Iris pigment epithelial cell (primary cell): ENCODE data around the gene STING1.
"Not testable (repeated sequence)": the region's sequence is repeated elsewhere in the genome, so short reads cannot be mapped to it uniquely, and the experiment has no call there.

Source experiments
- DNase-seq: peaks from one replicate; pipeline ENCODE4 v3.0.0-alpha.2; 2011; ENCODE audit warnings: low read depth

Gene STING1

DNA sequence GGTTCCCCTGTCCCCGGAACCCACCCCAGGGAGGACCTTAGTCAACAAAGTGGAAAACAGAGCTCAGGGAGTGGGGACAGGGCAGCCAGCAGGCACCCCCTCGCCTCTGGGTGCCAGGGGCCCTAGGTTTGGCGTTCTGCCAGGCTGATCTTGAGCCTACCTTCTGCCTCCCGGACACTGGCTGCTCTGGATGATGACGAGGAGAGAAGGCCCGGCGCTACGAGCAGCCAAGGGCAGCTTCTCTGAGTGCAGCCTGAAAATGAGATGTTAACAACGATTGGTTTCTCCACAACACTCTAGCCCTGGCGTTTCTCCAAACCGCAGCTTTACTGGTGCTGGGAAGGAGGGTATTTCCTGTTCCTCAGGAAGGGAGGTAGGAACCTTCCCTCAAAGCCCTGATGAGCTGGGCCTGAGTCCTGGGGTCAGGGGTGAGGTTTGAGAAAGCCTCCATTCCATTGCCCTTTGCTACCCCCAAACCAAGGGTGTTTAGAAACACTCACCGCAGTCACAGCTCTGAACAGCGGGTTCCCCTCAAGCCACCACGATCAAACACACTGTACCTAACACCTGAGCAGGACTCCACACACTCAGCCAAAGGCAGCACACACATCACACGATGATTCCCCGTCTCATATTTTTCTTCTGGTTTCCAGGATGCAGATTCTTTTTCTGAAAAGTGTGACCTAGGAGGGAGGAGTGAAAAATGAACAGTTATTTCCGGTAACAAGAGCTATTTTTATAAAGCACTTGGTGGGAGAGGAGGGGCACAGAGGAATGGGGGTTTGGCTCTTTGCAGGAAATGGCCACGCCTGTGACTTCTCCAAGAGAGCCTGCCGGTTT lies at the start of gene STING1:
Gene STING1 (minus strand): TSS at position 709 of the 840 bp plus-strand sequence. CDS start 1,054 bp downstream, outside the sequence.
- peak; percentile 99 for DNase-seq

DNA sequence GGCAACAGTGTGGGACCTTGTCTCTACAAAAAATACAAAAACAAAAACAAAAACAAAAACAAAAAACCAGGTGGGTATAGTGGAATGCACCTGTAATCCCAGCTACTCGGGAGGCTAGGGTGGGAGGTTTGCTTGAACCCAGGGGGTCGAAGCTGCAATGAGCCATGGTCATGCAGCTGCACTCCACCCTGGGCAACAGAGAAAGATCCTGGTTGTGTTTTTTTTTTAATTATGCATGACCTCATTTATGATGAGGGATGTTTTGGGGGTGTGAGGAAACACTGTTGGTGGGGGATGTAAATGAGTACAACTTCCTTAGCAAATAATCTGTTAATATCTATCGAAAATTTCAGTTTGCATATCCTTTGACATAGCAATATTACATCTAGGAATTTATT lies 49.2 kb upstream of the STING1 start:
- DNase-seq, result no peak

DNA sequence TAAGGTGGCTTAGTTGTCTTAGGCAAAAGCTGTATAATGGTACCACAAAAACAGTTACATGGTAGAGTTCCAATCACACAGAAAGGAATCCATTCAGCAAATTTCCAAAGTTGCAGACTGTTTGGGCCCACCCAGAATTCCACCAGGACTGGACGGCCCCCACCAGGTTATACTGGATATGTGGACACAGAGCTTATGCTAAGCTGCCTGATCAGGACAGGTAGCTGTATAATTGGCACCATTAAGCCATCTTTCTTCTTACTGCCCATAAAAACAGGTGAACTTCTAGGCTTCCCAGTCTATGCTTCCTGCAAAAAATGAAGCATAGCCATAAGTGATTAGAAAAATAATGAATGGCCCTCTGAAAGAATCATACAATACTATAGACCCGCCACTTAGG lies 47.5 kb upstream of the STING1 start:
- not testable (repeated sequence) for DNase-seq

DNA sequence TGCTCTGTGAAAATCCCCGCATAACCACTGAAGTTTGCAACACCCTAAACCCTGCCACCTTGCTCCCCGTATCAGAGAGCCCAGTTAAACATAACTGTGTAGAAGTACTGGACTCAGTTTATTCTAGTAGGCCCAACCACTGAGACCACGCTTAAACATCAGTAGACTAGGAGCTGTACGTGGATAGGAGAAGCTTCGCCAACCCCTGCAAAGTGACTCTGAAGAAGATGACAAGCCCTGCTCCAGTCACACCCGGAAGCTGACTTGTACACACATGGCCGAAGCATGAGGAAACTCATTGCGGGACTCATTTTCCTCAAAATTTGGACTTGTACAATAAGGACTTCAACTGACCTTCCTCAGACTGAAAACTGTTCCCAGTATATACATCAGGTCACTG lies 46.1 kb upstream of the STING1 start:
- DNase-seq, result not testable (repeated sequence)

DNA sequence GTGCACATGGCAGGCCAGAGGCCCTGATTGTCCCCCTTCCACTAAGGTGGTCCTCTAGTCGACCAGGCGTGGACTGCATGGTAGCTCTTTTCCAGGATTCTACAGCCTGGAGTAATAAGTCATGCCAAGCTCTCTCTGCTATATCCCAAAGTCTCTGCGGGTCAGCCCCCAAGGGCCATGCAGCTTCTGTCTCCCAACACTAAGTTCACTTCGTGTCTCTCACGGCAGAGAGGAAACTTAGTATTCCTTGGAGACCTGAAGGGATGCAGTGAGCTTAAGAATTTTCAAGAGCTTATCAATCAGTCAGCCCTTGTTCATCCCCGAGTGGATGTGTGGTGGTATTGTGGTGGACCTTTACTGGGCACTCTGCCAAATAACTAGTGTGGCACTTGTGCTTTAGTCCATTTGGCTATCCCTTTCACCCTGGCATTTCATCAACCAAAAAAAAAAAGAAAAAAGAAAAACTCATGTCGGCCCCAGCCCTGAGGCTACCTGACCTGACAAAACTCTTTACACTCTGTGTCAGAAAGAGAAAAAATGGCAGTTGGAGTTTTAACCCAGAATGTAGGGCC lies 45.4 kb upstream of the STING1 start:
- DNase-seq, result not testable (repeated sequence)

DNA sequence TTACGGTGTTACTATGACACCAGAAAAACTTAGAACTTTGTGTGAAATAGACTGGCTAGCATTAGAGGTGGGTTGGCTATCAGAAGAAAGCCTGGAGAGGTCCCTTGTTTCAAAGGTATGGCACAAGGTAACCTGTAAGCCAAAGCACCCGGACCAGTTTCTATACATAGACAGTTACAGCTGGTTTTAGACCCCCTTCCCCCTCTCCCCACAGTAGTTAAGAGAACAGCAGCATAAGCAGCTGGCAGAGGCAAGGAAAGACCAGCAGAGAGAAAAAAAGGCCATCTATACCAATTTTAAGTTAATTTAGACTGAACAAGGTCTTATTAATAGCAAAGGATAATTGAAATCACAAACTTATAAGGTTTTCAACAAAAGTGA lies 44.5 kb upstream of the STING1 start:
- not testable (repeated sequence) for DNase-seq

DNA sequence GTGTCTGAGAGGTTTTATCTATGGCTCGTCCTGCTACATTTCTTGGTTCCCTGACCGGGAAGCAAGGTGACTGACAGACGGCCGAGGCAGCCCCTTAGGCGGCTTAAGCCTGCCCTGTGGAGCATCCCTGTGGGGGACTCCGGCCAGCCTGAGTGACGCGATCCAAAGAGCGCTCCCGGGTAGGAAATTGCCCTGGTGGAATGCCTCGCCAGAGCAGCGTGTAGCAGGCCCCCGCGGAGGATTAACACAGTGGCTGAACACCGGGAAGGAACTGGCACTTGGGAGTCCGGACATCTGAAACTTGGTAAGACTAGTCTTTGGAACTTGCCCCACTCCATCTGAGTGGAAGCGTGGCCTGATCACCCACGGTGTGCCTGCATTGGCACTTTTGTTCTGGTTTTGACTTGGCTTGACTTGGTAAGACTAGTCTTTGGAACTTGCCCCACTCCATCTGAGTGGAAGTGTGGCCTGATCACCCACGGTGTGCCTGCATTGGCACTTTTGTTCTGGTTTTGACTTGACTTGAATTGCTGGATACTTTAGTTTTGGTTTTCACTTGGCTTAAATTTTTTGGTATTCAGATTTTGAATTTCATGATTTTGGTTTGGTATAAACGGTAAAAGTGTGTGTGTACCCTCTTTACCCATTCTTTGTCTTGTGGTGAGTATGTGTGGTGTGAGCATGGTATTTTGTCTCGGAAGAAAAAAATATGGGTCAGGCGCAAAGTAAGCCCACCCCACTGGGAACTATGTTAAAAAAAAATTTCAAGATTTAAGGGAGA lies 43.9 kb upstream of the STING1 start:
- DNase-seq, result not testable (repeated sequence)

DNA sequence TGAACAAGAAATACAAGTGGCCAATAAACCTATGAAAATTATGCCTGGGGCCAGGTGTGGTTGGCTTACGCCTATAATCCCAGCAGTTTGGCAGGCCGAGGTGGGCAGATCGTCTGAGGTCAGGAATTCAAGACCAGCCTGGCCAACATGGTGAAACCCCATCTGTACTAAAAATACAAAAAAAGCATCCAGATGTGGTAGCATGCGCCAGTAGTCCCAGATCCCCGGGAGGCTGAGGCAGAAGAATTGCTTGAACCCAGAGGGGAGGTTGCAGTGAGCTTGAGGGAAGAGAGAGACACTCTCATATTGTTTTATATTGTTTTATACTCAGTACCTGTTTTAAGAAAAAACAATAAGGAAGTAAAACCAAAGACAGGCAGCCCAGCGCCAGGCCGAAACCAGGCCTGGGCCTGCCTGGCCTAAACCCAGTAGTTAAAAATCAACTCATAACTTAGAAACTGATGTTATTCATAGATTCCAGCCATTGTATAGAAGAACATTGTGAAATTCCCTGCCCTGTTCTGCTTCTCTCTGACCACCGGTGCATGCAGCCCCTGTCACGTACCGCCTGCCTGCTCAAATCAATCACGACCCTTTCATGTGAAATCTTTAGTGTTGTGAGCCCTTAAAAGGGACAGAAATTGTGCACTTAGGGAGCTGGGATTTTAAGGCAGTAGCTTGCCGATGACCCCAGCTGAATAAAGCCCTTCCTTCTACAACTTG lies 43.2 kb upstream of the STING1 start:
- DNase-seq, result not testable (repeated sequence)

DNA sequence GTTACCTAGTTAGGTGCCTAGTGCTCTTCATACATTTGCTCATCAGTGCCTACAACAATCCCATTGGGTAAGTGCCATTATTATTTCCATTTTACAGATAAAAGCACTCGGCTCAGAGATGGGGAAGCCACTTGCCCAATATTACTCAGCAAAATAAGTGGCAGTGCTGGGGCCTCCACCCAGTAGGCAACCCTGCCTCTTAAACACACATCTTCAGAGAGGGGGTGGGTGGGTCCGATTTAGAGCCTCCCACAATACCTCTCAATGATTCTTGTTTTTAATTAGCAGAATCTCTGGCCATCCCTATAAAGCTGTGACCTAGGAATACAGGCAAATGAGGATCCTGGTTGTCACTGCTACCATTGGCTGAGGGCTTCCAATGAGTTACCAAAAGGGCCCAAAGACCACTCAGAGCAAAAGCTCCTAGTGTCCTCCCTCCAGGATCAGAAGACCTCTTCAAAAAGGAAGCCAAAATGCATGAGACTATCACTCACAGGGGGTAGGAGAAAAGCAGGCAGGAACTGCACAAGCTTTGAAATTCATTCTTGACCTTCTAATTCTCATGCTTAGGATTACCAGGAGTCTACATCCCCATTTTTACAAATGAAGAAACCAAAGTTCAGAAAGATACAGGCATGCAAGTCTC lies 42.5 kb upstream of the STING1 start:
- no peak for DNase-seq

DNA sequence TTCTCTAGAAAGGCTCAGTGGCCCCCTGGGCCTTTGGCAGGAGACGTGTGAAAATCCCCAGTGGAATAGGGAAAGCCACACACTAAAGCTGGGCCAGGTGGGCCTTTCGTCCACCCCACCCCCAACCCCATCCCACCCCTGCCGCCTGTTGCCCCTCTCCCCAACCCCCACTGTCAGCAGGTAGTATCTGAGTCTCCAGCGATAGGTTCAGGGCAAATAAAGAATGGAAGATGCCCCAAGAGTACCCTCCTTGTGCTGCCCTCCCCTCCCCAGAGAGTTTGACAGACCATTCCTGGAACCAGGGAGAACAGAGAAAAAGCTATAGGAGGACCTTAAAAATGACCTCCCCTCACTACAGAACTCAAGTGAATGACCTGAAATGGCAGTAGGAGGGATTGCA lies 41.9 kb upstream of the STING1 start:
- no peak for DNase-seq

DNA sequence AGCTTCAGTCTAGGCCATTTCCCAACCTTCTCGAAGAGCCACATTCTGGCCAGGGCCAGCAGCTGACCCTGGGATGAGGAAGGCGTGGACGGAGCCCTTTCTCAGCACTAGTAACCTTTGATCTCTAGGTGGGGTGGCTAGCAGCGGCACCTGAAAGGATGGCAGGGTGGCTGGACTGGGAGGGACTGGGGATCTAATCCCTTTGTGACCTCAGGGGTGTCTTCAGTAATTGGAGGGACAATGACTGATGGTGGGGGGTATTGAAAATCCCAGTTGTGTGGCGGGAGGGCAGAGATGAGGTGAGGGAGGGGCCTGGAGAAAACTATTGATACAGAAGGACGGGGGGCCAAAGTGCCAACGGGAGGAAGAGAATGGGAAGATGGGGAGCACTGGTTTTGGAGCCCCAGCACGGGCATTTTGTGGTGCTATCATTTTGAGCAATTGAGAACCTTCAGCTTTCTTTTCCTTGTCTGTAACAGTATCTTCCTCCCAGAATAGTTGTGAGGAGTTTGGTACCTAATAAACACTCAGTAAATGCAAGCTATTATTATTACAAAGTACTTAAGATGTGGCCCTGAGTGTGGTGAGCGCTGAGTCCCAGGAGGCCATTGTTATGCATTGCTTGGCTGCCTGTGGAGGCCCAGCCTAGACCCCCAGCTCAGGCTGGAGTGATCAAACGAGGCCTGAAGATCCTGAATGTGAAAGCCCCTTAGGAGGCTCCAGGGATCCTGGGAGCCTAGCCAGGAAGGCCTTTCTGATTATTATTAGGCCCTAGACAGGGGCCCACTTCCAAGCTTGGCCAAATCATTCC lies 41.3 kb upstream of the STING1 start:
- DNase-seq, result no peak

DNA sequence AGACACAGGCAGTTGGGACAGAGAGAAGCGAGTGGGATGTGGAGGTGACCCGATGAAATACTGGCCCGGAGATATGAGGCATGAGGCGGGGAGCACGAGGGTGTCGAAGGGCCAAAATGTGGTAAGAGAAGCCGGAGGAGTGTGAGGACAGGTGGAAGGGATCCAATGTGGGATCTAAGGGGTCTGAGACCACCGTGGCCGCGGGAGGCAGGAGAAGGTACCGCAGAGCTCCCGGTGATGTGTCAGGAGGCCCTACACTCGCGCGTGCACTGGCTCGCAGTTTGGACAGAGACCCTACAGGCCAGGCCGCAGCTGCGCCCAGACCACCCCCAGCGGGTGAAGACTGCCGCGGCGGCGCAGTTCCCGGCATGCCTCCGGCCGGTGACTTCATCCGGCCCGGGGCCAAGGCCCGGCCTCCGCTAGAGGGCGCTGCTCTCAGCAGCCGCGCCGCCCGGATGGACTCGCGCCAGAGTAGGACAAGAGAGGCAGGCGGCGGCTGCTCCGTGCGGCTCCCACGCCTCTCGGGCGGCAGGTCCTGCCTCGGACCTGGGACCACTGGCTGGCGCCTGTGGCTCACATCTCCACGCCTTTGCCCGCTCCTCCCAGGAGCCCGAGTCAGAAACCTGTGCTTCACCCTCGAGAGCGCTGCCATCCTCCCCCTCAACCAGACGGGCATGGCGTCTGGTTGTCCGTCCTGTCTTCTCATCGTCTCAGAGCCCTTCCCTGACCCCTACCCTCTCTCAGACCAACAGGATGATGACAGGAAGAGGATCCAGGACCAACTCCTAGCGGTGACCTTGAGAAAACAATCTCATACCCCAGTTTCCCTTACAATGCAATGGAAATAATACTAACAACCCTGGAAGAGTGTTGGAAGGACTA lies 35.4 kb upstream of the STING1 start:
- DNase-seq, result peak; percentile 82

DNA sequence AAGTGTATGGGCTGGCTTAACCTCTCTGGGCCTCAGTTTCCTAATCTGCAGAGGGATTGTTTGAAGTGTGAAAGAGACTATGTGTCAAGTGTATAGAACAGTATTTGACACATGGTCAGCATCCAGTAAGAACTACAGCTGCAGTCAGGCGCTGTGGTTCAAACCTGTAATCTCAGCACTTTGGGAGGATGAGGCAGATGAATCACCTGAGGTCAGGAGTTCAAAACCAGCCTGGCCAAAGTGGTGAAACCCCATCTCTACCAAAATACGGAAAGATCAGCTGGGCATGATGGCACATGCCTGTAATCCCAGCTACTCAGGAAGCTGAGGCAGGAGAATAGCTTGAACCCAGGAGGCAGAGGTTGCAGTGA lies 31.9 kb upstream of the STING1 start:
- no peak for DNase-seq

DNA sequence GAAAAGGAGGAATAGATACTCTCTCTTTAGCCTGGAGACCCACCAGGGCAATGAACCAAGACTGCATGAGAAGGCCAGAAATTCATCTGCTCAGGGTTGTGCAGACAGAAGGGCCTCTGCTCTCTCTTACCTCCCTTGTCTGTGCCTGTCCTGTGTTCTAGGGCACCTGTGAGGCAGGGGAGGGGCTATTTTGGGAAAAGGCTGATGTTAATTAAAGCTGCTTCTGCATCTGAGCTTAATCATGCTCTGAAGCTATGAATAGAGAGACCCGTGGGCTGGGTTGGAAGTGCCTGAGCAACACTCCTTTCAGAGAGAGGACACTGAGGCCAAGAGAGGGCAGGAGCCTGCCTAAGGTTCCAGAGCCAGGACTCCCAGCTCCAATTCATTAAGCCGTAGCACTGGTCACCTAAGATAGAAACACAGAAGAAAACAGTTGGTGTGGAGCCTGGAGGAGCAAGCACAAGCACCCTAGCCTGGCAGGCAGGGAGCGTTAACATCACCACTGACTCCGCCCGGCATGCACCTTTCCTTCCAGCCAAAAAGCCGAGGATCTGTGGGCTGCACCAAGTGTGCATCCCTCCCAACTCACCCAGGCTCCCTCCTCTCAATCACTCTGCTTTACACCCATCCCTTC lies 31.4 kb upstream of the STING1 start:
- DNase-seq, result no peak

DNA sequence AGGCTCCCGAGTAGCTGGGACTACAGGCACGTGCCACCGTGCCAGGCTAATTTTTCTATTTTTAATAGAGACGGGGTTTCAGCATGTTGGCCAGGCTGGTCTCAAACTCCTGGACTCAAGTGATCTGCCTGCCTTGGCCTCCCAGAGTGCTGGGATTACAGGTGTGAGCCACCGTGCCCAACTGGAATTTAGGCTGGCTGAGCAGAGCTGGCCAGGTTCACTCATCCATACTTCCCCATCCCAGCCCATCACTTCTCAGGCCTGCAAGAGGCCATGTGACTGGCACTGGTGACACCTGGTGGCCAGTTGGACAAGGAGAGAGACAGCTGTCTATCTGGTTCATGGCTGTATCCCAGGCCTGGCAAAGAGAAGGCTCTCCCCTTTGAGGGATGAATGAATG lies 30.9 kb upstream of the STING1 start:
- peak; percentile 77 for DNase-seq

DNA sequence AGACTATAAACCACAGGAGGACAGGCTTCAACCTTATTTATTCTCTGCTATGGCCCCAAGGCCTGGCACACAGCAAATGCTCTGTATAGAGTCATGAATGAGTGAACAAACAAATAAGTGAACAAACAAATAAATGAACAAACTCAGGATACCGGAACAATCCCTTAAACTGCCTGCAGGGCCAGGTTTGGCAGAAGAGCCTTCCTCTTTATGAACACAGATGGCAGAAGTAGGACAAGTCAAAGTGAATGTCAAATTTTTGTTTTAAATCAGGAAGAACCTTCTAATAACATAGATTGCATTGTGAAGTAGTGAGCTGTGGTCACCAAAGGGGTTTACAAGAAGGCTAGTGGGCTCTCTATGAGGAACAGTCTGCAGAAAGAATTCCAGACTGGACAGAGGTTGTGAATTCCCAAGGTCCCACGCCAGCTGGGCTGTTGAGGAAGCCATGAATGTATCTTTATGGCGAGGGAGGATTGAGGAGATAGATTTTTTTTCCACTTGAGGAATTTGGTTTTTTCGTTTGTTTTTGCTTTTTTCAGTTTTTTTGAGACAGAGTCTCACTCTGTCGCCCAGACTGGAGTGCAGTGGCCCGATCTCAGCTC lies 30.3 kb upstream of the STING1 start:
- no peak for DNase-seq

DNA sequence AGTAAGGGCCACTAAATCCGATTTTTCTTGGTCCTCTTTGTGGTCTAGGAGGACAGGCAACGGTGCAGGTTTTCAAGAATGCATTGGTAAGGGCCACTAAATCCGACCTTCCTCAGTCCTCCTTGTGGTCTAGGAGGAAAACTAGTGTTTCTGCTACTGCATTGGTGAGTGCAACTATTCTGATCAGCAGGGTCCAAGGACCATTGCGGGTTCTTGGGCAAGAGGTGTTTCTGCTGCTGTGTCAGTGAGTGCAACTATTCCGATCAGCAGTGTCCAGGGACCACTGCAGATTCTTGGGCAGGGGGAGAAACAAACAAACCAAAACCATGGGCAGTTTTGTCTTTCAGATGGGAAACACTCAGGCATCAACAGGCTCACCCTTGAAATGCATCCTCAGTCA lies 22.2 kb upstream of the STING1 start:
- not testable (repeated sequence) for DNase-seq

DNA sequence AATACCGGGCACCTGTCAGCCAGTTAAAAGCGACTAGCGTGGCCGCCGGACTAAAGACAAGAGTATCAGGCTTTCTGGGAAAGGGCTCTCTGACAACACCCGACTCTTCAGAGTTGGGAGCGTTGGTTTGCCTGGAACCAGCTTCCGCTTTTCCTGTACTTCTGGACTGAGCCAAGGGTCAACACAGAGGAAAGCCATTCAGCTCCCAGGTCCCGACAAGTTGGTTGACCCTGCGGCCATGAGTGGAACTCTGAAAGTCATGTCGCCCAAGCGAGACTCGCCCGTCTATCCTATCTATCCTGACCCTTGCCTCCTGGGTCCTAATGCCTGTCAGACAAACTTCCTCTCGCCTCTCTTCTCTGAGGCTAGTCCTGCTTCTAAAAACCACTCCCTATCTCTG lies 21.3 kb upstream of the STING1 start:
- DNase-seq, result not testable (repeated sequence)
